Measurements from ENCODE around the gene PTCD1.
A peak's percentile ranks its signal among the peaks of the same experiment; 100 is the strongest.
"Not testable (repeated sequence)": the region's sequence is repeated elsewhere in the genome, so short reads cannot be mapped to it uniquely, and the experiment has no call there.

Gene PTCD1

DNA sequence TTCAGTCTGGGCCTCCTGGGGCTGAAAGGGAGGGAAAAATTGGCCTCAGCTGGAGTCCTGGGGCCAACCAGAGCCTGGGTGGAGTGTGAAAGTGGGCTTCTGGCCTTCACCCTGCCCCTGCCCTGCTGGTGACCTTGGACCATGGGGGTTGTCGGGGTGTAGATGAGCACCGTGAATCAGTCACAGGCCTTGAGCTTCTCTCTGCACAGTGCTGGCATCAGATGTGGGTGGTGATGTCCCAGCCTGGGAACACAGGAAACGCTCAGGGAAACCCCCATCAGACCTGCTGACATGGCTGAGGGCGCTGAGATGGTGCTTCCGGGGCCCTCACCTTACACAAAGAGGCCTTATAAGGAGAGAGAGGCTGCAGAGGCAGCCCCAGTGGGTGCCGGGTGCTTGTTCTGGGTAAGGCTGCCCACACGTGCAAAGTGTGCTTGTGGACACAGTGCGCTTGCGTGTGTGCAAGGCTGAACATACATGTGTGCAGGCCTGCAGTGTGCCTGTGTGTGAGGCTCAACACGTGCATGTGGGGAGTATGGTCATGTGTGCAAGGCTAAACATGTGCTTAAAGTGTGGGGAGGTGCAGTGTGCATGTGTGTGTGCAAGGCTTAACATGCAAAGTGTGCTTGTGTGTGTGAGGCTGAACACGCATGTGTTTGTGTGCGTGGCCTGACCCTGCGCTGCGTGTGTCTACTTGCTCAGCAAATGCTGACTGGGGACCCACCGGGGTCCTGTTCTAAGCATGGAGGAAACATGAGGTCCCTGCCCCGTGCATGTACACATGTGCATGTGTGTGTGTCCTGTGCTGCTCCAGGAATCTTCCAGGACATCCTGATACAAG, 57.6 kb downstream of the PTCD1 start:
- TF ChIP-seq, protein P1, sequence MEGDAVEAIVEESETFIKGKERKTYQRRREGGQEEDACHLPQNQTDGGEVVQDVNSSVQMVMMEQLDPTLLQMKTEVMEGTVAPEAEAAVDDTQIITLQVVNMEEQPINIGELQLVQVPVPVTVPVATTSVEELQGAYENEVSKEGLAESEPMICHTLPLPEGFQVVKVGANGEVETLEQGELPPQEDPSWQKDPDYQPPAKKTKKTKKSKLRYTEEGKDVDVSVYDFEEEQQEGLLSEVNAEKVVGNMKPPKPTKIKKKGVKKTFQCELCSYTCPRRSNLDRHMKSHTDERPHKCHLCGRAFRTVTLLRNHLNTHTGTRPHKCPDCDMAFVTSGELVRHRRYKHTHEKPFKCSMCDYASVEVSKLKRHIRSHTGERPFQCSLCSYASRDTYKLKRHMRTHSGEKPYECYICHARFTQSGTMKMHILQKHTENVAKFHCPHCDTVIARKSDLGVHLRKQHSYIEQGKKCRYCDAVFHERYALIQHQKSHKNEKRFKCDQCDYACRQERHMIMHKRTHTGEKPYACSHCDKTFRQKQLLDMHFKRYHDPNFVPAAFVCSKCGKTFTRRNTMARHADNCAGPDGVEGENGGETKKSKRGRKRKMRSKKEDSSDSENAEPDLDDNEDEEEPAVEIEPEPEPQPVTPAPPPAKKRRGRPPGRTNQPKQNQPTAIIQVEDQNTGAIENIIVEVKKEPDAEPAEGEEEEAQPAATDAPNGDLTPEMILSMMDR (IDR thresholded peaks at IDR 0.05; ENCODE audit: low read depth, low read length, missing control alignments) = no peak
- no peak for DNase-seq (ENCODE audit: low read depth)
- in situ Hi-C loops (cut with HindIII; ENCODE audit: low sequenced_read_pairs) = no loop called here
- H3K4me3 ChIP-seq (ENCODE audit: low read depth, low read length) = no peak overlapping the region

DNA sequence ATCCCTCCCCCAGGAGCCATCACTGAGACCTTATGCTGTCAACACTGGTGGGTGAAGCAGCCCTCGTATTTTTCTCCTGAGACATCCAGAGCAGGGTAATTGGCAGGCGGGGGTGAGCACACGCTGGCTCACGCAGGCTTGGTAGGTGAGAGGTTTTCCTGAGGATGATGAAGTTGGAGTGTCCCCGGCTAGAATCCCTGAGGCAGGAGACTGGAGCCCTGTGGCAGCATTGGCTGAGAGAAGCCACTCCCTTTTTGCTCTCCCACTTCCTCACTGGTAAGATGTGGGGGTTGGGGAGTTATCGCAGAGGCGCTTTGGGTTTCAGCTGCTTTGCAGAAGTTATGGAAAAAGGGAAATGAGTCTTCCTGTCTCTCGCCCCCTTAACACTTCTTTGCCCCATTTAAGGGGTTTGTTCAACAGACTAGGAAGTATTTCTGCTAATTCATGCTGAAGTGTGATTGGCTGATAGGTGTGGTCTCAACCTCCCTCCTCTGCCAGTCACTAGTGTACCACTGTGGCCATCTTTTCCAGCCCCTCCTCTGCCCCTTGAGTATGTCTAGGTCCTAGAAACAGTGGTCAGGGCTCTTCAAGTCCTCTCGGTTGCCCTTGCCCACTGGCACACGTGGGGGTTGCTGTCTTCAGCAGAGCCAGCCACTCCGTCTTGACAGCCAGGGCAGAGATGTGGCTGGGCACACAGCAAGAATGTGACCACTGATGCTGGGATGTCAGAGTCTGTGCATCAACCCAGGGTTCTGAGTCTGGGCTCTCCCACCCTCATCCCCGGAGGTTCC, 58.4 kb downstream of the PTCD1 start:
- DNase-seq (ENCODE audit: low read depth) = no peak
- no peak overlapping the region for H3K4me3 ChIP-seq (ENCODE audit: low read depth, low read length)
- in situ Hi-C loops (cut with HindIII; ENCODE audit: low sequenced_read_pairs) = no loop called here
- TF ChIP-seq, protein P1 (IDR thresholded peaks at IDR 0.05; ENCODE audit: low read depth, low read length, missing control alignments) = no peak

DNA sequence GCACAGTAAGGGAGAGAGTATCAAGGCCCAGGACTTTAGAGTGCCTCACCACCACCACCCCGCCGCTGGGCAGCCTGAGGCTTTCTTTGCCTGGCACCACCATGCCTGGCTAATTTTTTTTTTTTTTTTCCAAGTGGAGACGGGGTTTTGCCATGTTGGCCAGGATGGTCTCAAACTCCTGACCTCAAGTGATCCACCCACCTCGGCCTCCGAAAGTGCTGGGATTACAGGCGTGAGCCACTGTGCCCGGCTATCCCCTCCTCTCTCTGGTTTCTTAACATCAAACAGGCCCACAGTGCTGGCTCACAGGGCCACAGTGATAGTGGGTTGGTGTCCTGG, 58.9 kb downstream of the PTCD1 start:
- H3K4me3 ChIP-seq (ENCODE audit: low read depth, low read length); in situ Hi-C loops (cut with HindIII; ENCODE audit: low sequenced_read_pairs); DNase-seq (ENCODE audit: low read depth): not testable (repeated sequence)

DNA sequence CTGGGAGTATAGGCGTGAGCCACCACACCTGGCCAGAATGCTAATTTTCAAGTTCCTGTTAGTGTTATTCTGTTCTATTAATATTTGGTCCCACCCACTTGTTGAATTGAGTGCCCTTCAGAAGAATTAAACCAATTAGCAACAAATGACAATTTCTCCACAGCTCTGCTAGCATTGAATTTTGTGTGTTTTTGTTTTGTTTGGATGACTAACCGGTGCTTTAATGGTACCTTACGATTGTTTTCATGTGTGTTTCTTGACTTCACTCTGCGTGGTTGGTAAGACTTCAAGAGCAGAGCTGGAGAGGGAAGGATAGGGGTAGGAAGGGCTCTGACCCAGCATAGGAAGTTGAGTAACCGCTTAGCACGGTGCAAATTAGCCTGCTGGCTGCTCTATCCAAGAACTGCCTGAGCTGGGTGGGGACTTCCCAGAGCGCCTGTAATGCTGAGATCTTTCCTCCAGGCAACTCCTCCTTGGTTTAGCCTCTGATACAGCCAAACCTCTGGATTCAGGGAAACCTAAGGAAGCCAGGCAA, 59.5 kb downstream of the PTCD1 start:
- DNase-seq (ENCODE audit: low read depth) = peak; percentile 48
- no peak overlapping the region for H3K4me3 ChIP-seq (ENCODE audit: low read depth, low read length)
- TF ChIP-seq, protein P1 (IDR thresholded peaks at IDR 0.05; ENCODE audit: low read depth, low read length, missing control alignments) = no peak
- in situ Hi-C loops (cut with HindIII; ENCODE audit: low sequenced_read_pairs) = no loop called here

DNA sequence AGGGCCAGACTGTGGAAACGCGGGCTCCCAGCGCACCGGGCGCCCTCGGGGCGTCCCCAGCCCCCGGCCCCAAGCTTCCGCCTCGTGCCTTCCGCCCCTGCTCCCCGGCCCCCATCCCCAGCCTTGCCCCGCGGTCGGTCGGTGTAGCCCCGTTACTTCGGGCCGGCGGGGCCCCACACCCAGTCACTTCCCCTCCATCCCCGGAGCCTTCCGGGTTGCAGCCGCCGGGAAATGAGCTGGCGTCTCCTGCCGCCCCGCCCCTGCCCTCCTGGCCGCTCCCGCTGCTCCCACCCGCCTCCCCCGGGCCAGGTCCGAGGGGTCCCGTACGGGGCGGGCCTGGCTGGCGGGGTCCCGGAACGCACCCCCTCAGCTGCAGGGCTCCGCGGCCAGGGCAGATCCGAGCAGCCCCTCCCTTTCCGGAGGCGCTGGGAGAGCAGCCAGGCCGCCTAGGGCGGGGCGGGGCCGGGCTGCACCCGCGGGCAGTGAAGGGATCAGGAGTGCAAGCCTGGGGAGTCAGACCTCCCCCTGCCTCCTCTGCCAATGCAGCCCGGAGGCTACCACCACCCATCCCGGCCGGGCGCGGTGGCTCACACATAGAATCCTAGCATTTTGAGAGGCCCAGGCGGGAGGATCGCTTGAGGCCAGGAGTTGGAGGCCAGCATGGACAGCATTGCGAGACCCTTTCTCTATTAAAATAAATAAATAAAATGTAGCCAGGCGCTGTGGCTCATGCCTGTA, 63.4 kb downstream of the PTCD1 start:
- DNase-seq (ENCODE audit: low read depth) = no peak
- TF ChIP-seq, protein P1 (IDR thresholded peaks at IDR 0.05; ENCODE audit: low read depth, low read length, missing control alignments) = no peak
- in situ Hi-C loops (cut with HindIII; ENCODE audit: low sequenced_read_pairs) = no loop called here
- H3K4me3 ChIP-seq (ENCODE audit: low read depth, low read length) = peak overlapping the region; percentile 66

DNA sequence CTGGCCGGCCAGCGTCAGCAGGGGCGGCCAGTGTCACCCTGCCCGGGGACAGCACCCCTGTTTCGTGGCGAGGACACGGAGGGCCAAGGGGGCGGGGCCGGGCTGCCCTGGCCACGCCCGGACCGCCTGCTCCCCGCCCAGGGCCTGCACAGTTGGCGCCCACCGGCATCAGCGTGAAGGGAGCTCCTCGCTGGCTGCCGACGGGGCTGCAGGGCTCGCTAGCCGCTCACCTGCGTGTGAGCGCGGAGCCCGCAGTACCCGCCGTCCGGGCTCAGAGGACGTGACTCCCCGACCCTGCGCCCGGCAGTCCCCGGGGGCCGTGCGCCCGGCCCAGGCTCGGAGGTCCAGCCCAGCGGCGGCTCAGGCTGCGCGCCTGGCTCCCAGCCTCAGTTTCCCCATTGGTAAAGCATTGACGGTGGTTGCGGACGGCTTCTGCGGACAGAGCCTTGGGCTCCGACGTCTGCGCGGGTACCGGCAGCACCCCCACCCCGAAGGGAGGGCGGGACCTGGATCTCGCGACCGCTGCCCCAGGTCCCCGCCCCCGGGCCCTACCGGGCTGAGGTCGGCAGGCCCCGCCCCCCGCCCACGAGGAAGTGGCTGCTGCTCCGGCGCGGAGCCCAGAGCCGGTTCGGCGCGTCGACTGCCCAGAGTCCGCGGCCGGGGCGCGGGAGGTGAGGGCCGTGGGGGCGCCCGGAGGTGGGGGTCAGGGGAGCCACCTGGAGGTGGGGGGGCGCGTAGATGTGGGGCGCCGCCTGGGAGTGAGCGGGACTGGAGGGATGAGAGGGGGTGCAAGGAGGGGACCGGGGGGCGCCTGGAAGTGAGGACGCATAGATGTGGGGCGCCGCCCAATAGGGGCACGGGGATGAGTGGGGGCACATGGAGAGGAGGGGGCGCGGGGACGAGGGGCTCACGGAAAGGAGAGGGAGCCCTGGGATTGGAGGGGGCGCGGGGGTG, 64.2 kb downstream of the PTCD1 start, which contains the start of gene ARPC1B:
Gene ARPC1B (plus strand): TSS at position 620 of the 954 bp plus-strand sequence. CDS start 10,985 bp downstream, outside the sequence.
- no peak for DNase-seq (ENCODE audit: low read depth)
- TF ChIP-seq, protein P1 (IDR thresholded peaks at IDR 0.05; ENCODE audit: low read depth, low read length, missing control alignments) = no peak
- in situ Hi-C loops (cut with HindIII; ENCODE audit: low sequenced_read_pairs) = no loop called here
- peak within 1 kb of the TSS; percentile 66 for H3K4me3 ChIP-seq (ENCODE audit: low read depth, low read length)
